Endothelial cell of umbilical vein (primary cell): ENCODE data around the gene ATXN10. TPM values are rescaled to one million over a fixed set of nuclear protein-coding genes. Genes with fewer than 3 reads are reported as not detected.

Source experiments
- BruUV-seq: library from RNA; stranded (reverse); fragments of 400-500 nt; replicated peaks from 2 replicates; lab custom pipeline; 2021; lab: Mats Ljungman, UMichigan
- CTCF ChIA-PET: fragments of 300-600, 350-600 bp; sonication (Branson Sonifier 250); formaldehyde crosslinking; loops from one replicate; lab custom pipeline; 2021; ENCODE audit warnings: antibody characterized with exemption, inconsistent platforms; lab: Charles Lee
- POLR2A ChIA-PET: fragments of 300-600, 350-600 bp; sonication (Branson Sonifier 250); formaldehyde crosslinking; loops from one replicate; lab custom pipeline; 2021; ENCODE audit warnings: antibody characterized with exemption, inconsistent platforms; lab: Charles Lee
- DNase-seq: peaks from one replicate; pipeline ENCODE4 v3.0.0-alpha.2; 2011; ENCODE audit warnings: low read depth, low spot score
- FAIRE-seq: peaks from 2 replicates; lab custom pipeline; 2011; peaks lifted over from hg19 to GRCh38; lab: Jason Lieb, UNC
- H2AFZ ChIP-seq: 2 replicates; pipeline ENCODE4 v1.6.0; 2012; ENCODE audit warnings: low read depth, low read length, control low read depth, inconsistent platforms
- H3K27ac ChIP-seq: 2 replicates; pipeline ENCODE4 v1.5.1; 2011; ENCODE audit warnings: low read depth, mild to moderate bottlenecking, control low read depth, low read length, moderate library complexity; ENCODE audit not compliant: insufficient read depth
- H3K27me3 ChIP-seq, 2 experiments: 2 replicates each; pipeline versions ENCODE4 v1.6.0 to v1.6.1; 2011; ENCODE audit warnings: low read length in 2 of 2, mixed read lengths in 1 of 2; ENCODE audit not compliant: control insufficient read depth in 2 of 2, insufficient read depth in 2 of 2
- H3K36me3 ChIP-seq, 2 experiments: 2 replicates in 1 of 2; 3 replicates in 1 of 2; pipeline ENCODE4 v1.5.1; 2011; ENCODE audit warnings: low read length in 2 of 2, mild to moderate bottlenecking in 1 of 2, moderate library complexity in 1 of 2; ENCODE audit not compliant: control insufficient read depth in 2 of 2, insufficient read depth in 2 of 2; ENCODE audit errors: extremely low read depth in 1 of 2
- H3K4me1 ChIP-seq: 3 replicates; pipeline ENCODE4 v1.5.1; 2011; ENCODE audit warnings: mild to moderate bottlenecking, low read length; ENCODE audit not compliant: control insufficient read depth, insufficient read depth; ENCODE audit errors: extremely low read depth
- H3K4me2 ChIP-seq: 2 replicates; pipeline ENCODE4 v1.6.1; 2011; ENCODE audit warnings: low read length, control low read depth, mixed read lengths; ENCODE audit not compliant: insufficient read depth
- H3K4me3 ChIP-seq, 3 experiments: fragments of 200-600 bp in 1 of 3; sonication (generic), shearing (Covaris generic) in 1 of 3; replicated peaks in 1 of 3; 2 replicates each; pipeline ENCODE4 v1.5.1; 2011 to 2016; ENCODE audit warnings: control low read depth in 3 of 3, low read length in 3 of 3, mild to moderate bottlenecking in 2 of 3, inconsistent platforms in 1 of 3, low read depth in 1 of 3, moderate library complexity in 1 of 3; ENCODE audit not compliant: insufficient read depth in 1 of 3
- H3K79me2 ChIP-seq: 2 replicates; pipeline ENCODE4 v1.6.0; 2012; ENCODE audit warnings: low read length, inconsistent platforms; ENCODE audit not compliant: control insufficient read depth, insufficient read depth
- H3K9ac ChIP-seq: replicated peaks from 2 replicates; pipeline ENCODE3; 2011; ENCODE audit warnings: low read length, control low read depth; ENCODE audit not compliant: insufficient read depth; ENCODE audit errors: extremely low read depth
- H3K9me1 ChIP-seq: replicated peaks from 3 replicates; pipeline ENCODE4 v1.6.0; 2011; ENCODE audit warnings: mild to moderate bottlenecking, low read length; ENCODE audit not compliant: control insufficient read depth, insufficient read depth; ENCODE audit errors: extremely low read depth
- H3K9me3 ChIP-seq: replicated peaks from 2 replicates; pipeline ENCODE4 v1.5.1; 2012; ENCODE audit warnings: low read length, inconsistent platforms; ENCODE audit not compliant: control insufficient read depth, insufficient read depth
- H4K20me1 ChIP-seq: replicated peaks from 2 replicates; pipeline ENCODE3; 2011; ENCODE audit warnings: mild to moderate bottlenecking, low read length; ENCODE audit not compliant: control insufficient read depth, insufficient read depth; ENCODE audit errors: extremely low read depth
- CTCF ChIP-seq, 2 donors: IDR thresholded peaks; 1 replicate in 1 of 2; 2 replicates in 1 of 2; pipeline ENCODE4 v1.5.1; 2011; ENCODE audit warnings: low read length in 2 of 2, mild to moderate bottlenecking in 2 of 2, moderate library complexity in 2 of 2, control low read depth in 1 of 2, inconsistent platforms in 1 of 2, low read depth in 1 of 2; ENCODE audit not compliant: insufficient read depth in 1 of 2; ENCODE audit errors: extremely low read depth in 1 of 2
- EZH2 ChIP-seq: IDR thresholded peaks from 2 replicates; pipeline ENCODE4 v1.6.1; 2012; ENCODE audit warnings: borderline replicate concordance, low read depth, mild to moderate bottlenecking, moderate library complexity, low read length, inconsistent platforms; ENCODE audit not compliant: severe bottlenecking
- FOS ChIP-seq: IDR thresholded peaks from 2 replicates; pipeline ENCODE4 v1.6.1; 2011; ENCODE audit warnings: mild to moderate bottlenecking, low read length, moderate library complexity, borderline replicate concordance; ENCODE audit not compliant: insufficient read depth
- GATA2 ChIP-seq: IDR thresholded peaks from 2 replicates; pipeline ENCODE4 v1.7.0; 2011; ENCODE audit warnings: low read depth, mild to moderate bottlenecking, moderate library complexity, mixed read lengths, low read length; ENCODE audit not compliant: insufficient read length, insufficient read depth
- JUN ChIP-seq: IDR thresholded peaks from 2 replicates; pipeline ENCODE4 v1.6.1; 2011; ENCODE audit warnings: borderline replicate concordance, low read depth; ENCODE audit not compliant: insufficient read length, insufficient read depth
- MAX ChIP-seq: IDR thresholded peaks from 2 replicates; pipeline ENCODE4 v1.6.1; 2011; ENCODE audit not compliant: insufficient read depth, insufficient read length
- MYC ChIP-seq: IDR thresholded peaks from one replicate; pipeline ENCODE4 v1.6.1; 2011; ENCODE audit warnings: mild to moderate bottlenecking, low read depth, low read length
- POLR2A ChIP-seq: IDR thresholded peaks from 2 replicates; pipeline ENCODE4 v1.6.1; 2012; ENCODE audit warnings: low read depth, mild to moderate bottlenecking, control low read depth, low read length
- POLR2AphosphoS5 ChIP-seq: IDR thresholded peaks from 2 replicates; pipeline ENCODE4 v1.6.1; 2012; ENCODE audit warnings: low read depth, mild to moderate bottlenecking, control low read depth, low read length, moderate library complexity; ENCODE audit not compliant: insufficient read depth
- dilution Hi-C: fragments of 300-500 bp; cut with MboI; formaldehyde crosslinking; loops from one replicate; pipeline ENCODE4 v1.15.0; 2019; ENCODE audit warnings: low sequenced_read_pairs; ENCODE audit not compliant: extremely low pct_ligation_motif_present
- intact Hi-C: fragments of 100-400 bp; cut with micrococcal nuclease; formaldehyde crosslinking; loops from one replicate; pipeline ENCODE4 v1.10.0; 2022
- polyA plus RNA-seq, 4 experiments: library from polyadenylated mRNA; depleted of rRNA in 3 of 4; stranded (reverse) in 3 of 4; unstranded in 1 of 4; fragments of >200 nt; gene quantifications; 2 replicates each; pipeline versions ENCODE4 v1.2.1 to v1.2.3, GENCODE V29; 2011 to 2012; ENCODE audit warnings: missing spikeins in 1 of 4
- total RNA-seq: library from RNA; stranded (reverse); gene quantifications from 2 replicates; pipeline ENCODE4 v1.2.3, GENCODE V29; 2021

Gene ATXN10
- total and polyA plus RNA-seq, 2 donors (not counting 3 experiments of a cell fraction or from before 2014, with no cell fraction given), result 73.2 to 91.9 TPM

DNA sequence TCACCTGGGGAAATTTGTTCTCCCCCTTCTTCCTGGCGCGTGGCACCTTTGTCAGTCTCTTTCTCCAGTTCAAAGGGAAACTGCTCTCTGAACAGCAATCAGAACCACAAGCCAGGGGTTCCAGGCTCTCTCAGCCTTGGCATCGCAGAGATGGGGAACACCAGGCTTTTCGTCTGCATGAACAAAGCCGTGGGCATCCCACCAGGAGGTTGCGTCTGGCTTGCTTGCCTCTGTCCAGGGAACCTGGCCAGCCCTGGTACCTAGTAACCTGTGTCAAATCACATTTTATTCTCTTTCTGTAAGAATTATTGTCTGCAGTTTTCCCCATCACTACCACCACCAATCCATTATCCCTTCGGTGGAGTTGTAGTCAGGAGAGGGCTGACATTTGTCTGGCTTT is 198.4 kb downstream of the ATXN10 start:
- FAIRE-seq (no peak), DNase-seq (no peak)
- H3K79me2 ChIP-seq, result no peaks in the 10 kb centered on the region
- no peaks in the 10 kb centered on the region for H3K36me3 ChIP-seq
- intact Hi-C loops, result no loop called here
- dilution Hi-C loops, result no loop called here
- H3K9ac ChIP-seq, result no peak overlapping the region
- no peaks in the 10 kb centered on the region for H3K4me1 ChIP-seq
- H3K9me1 ChIP-seq, result no peaks in the 10 kb centered on the region
- BruUV-seq, result no TSS peak
- ChIA-PET POLR2A (no interaction called here), CTCF (no interaction called here)
- no peaks in the 10 kb centered on the region for H3K9me3 ChIP-seq
- no peak overlapping the region for H2AFZ ChIP-seq
- no peak for TF ChIP-seq POLR2A
- no peak for TF ChIP-seq CTCF (IDR thresholded peaks at IDR 0.05; ENCODE audit: extremely low read depth in 1 of 2, insufficient read depth in 1 of 2, low read depth in 1 of 2, low read length in 2 of 2)
- TF ChIP-seq GATA2, result no peak
- no peak for TF ChIP-seq POLR2AphosphoS5
- TF ChIP-seq JUN, result no peak
- TF ChIP-seq MYC, result no peak
- TF ChIP-seq EZH2, result no peak
- no peak for TF ChIP-seq FOS
- TF ChIP-seq MAX, result no peak
- H3K27me3 ChIP-seq, result peaks cover 28 to 62% of the 10 kb centered on the region in 2 experiments
- no peak overlapping the region for H3K27ac ChIP-seq
- no peaks in the 10 kb centered on the region for H4K20me1 ChIP-seq
- no peak overlapping the region for H3K4me2 ChIP-seq
- H3K4me3 ChIP-seq, result no peak overlapping the region
